Endothelial cell of umbilical vein (primary cell): Measurements from ENCODE around the gene FCN2.

ENCODE experiments used
- POLR2A ChIP-seq: IDR thresholded peaks from 2 replicates; pipeline ENCODE4 v1.6.1; 2012; ENCODE audit warnings: low read depth, mild to moderate bottlenecking, control low read depth, low read length
- POLR2AphosphoS5 ChIP-seq: IDR thresholded peaks from 2 replicates; pipeline ENCODE4 v1.6.1; 2012; ENCODE audit warnings: low read depth, mild to moderate bottlenecking, control low read depth, low read length, moderate library complexity; ENCODE audit not compliant: insufficient read depth
- TF ChIP-seq, protein P1 (sequence below), 2 donors: IDR thresholded peaks; 1 replicate in 1 of 2; 2 replicates in 1 of 2; pipeline ENCODE4 v1.5.1; 2011; ENCODE audit warnings: low read length in 2 of 2, mild to moderate bottlenecking in 2 of 2, moderate library complexity in 2 of 2, control low read depth in 1 of 2, inconsistent platforms in 1 of 2, low read depth in 1 of 2; ENCODE audit not compliant: insufficient read depth in 1 of 2; ENCODE audit errors: extremely low read depth in 1 of 2
- TF ChIP-seq, protein P2 (sequence below): IDR thresholded peaks from 2 replicates; pipeline ENCODE4 v1.6.1; 2011; ENCODE audit not compliant: insufficient read depth, insufficient read length

DNA sequence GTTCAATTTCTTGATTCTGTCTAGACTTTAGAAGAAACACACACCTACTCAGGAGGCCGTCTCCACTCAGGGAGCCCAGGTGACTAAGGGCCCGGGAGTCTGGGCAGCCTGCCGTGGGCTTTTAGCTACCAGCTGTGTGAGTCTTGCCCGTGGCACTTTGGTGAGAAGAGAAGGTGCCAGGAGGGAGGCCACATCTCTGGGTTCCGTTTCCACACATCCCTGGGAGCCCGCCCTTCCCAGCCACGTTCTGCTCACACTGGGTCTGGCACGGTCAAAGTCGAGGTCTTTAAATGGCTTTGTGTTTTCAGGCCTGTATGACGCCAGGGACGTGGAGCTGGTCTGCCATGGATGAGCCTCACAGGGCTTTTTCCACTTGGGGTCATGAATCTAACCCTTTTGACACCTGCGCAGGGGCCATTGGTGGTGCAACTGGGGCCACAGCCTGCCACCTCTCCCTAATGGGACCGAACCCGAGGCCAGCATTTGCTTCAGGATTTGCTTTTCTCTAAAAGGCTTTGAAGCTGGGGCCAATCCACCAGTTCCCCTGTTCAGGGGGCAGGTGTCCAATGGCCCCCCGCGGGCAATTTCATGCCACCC, 17.2 kb upstream of the FCN2 start:
- TF ChIP-seq POLR2A (no peak), POLR2AphosphoS5 (no peak)
- TF ChIP-seq, protein P1, sequence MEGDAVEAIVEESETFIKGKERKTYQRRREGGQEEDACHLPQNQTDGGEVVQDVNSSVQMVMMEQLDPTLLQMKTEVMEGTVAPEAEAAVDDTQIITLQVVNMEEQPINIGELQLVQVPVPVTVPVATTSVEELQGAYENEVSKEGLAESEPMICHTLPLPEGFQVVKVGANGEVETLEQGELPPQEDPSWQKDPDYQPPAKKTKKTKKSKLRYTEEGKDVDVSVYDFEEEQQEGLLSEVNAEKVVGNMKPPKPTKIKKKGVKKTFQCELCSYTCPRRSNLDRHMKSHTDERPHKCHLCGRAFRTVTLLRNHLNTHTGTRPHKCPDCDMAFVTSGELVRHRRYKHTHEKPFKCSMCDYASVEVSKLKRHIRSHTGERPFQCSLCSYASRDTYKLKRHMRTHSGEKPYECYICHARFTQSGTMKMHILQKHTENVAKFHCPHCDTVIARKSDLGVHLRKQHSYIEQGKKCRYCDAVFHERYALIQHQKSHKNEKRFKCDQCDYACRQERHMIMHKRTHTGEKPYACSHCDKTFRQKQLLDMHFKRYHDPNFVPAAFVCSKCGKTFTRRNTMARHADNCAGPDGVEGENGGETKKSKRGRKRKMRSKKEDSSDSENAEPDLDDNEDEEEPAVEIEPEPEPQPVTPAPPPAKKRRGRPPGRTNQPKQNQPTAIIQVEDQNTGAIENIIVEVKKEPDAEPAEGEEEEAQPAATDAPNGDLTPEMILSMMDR (IDR thresholded peaks at IDR 0.05; ENCODE audit: extremely low read depth in 1 of 2, insufficient read depth in 1 of 2, low read depth in 1 of 2, low read length in 2 of 2), result no peak
- TF ChIP-seq, protein P2, sequence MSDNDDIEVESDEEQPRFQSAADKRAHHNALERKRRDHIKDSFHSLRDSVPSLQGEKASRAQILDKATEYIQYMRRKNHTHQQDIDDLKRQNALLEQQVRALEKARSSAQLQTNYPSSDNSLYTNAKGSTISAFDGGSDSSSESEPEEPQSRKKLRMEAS, result no peak
